Activated CD8-positive, alpha-beta memory T cell treated with anti-CD3 and anti-CD28 coated beads, Interleukin-2, amount 50 U/mL, for 24 hours (primary cell): ENCODE results near the gene SMIM33.
"Not testable (repeated sequence)": the region's sequence is repeated elsewhere in the genome, so short reads cannot be mapped to it uniquely, and the experiment has no call there.

ENCODE experiments used
- DNase-seq: peaks from one replicate; pipeline ENCODE4 v3.0.0-alpha.2; 2020; ENCODE audit errors: extremely low read depth

The SMIM33 gene

DNA sequence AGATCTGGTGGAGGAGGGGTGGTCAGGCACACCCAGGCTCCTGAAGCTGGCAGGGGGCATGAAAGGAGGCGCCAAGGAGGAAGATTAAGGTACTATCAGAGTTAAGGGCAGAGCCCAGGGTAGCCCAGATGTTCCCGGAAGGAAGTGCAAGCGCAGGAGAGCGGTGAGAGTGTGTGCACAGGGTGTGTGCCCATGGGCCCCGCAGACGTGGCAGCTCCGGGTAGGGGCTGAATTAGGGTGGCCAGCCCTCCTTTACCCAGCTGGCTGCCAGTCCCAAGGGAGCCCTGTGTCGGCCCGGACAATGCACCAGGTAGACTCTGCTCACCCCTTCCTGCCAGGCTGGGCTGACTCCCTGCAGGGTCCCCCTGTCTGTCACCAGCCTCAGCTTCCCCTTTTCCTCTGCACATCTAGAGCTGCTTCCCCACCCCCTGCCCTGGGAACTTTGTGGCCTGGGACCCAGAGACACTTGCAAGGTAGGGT is at the start of gene SMIM33:
TSS of gene SMIM33 (plus strand) at position 184 of the 480 bp plus-strand sequence. CDS start at position 302, 118 bp downstream.
- no peak for DNase-seq

DNA sequence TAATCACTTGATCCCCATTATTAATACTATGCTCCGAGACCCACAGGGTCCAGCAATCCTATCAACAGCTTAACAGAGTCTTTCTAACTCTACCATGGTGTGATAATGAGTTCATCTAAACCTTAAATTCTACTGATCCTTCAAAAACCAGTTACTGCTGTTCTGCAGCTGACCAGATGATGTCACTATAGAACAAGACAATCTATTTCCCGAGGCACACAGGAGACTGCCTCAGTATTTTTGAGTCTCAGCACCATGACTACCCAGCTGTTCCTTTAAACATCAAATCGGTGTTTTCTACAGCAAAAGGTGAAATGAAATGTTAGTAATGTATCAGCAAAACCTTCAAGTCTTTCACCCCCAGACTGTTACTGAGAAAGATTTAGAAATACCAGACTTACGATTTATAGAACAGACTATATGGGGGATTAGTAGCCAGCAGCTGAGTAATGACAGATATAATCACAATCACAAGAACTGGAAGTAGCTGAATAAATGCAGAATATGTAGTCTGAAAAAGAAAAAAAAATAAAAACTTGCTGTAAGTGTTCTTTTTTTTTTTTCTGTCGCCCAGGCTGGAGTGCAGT is 48.4 kb upstream of the SMIM33 start:
- no peak for DNase-seq

DNA sequence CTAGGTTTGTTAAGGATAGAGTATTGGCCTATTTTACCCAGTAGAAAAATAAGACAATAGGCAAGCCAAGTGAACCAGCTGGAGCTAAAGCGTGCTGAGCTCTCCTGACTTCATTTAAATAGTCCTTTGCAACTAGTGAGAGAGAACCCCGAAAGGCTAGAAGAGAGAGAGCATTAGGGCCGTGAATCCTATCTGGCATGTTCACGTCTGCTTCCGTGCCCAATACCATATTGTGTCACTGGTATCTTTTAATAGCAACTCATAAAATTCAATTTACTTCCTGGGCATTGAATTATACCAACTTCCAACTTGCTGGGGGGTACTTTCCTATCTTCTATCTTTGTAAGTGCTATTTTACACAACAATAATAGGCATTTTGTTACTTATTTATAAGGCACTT is 45.3 kb upstream of the SMIM33 start:
- DNase-seq: no peak

DNA sequence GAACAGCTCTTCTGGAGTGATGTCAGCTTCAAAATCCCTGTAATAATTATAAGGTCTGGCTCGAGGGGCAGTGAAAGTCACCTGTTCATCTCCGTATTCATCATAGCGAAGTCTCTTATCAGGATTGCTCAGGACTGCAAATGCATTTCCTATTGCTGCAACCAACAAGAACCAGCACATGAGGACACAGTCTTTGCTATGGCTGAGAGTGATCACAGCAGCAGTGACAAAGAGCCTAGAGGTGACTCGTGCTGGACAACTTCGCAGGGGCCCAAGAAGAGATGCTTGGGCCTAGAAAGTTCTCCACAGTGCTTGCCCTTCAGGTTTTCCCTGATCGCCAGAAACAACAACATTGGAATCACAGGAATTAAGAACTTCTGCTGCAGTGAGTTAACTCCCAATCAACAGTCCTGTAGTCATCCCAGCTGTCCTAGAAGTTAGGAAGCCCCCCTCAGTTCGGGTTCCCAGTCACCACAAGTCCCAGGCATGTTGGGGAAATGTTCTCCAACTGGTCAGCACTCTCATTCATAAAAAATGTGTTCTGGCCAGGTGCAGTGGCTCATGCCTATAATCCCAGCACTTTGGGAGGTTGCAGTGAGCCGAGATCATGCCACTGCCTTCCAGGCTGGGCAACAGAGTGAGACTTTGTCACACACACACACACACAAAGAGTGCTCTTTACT is 44.5 kb upstream of the SMIM33 start:
- no peak for DNase-seq

DNA sequence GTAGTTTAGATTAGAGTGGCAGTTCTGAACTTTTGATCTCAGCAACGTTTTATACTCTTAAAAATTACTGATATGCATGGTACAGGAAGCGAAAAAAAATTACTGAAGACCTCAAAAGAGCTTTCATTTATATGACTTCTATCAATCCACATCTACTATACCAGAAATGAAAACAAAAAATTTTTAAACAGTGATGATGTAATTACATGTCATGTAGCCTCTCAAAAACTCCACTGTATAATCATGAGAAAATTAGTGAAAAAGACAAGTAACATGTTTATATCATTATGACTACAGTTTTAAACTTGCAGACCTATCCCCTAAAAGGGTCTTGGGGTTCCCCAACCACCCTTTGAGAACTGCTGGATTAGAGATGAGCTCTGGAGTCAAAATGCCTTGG is 40.8 kb upstream of the SMIM33 start:
- no peak for DNase-seq

DNA sequence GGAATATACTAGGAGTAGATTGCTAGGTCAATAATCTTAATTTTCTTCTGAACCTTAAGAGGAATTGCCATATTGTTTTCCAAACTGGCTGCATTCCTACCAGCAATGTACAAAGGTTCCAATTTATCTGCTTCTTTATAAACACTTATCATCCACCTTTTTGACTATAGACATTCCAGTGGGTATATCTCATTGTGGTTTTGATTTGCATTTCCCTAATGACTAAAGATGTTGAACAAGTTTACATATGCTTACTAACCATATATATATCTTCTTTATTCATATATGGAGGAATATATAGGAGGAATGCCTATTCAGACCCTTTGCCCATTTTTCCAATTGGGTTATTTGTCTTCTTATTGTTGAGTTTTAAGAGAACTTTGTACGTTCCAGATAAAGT is 39.1 kb upstream of the SMIM33 start:
- DNase-seq: no peak

DNA sequence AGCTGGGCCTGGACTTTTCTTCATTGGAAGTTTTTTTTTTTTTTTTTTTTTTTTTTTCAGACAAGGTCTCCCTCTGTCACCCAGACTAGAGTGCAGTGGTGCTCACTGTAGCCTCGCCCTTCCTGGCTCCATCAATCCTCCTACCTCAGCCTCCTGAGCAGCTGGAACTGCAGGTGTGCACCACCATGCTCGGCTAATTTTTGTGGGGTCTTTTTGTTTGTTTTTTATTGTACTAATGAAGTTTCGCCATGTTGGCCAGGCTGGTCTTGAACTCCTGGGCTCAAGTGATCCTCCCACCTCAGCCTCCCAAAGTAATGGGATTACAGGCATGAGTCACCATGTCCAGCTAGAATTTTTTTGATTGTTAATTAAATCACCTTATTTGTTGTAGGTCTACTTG is 35.1 kb upstream of the SMIM33 start:
- no peak for DNase-seq

DNA sequence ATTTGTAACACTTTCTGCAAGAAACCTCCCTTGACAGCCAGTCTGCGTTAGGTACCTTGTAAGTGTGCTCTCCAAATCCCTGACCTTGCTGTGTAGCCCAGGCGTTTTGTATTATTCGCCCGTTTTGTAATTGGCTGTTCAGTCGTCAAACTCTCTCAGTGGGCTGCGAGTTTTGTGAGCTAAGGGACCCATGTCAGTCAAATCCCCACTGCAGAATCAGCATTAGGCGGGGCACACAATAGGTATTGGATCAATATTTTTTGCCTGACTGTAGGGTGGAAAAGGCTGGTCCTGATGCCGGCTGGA is 32.1 kb upstream of the SMIM33 start:
- DNase-seq: no peak

DNA sequence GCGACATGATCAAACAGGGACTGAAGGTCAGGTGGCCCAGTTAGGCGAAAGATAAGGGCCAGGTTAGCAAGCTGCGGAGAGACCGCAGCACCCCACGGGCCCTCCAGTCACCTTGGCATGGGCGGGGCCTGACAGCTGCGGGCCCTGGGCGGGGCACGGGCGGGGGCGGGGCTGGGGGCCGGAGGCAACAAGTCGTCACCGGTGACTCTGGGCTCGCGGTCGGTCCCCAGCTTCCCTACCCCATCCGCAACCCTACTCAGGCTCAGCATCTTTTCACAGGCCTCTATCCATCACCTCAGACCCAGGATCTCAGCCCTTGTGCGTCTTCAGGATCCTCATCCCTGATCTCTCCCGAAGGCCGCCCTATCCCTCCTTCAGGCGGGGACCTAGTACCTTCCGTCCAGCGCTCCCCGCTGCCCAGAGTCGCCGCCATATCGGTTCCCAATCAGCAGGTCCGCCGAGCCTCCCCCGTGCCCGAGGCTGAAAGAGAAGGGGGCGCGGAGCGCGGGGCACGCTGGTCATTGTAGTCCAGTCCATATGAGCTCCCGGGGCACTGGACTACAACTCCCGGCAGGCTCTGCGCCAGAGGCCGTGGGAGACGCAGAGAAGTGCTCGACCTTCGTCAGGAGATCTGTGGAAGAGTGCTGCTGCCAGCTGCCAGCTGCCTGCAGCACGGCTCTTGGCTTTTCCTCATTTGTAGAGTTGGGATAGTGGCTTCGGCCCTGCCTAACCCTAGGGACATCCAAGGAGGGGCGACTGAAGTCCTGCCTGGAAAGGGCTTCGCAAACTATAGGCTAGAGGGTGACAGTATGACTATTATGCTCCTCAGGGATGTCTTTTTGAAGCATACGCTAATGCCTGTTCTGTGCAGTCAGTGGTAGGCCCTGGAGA is 31.5 kb upstream of the SMIM33 start, which contains the start of gene DNAJC18:
TSS of gene DNAJC18 (minus strand) at position 513 of the 891 bp plus-strand sequence. CDS start at position 433, 80 bp downstream.
- DNase-seq: peak; percentile 66

DNA sequence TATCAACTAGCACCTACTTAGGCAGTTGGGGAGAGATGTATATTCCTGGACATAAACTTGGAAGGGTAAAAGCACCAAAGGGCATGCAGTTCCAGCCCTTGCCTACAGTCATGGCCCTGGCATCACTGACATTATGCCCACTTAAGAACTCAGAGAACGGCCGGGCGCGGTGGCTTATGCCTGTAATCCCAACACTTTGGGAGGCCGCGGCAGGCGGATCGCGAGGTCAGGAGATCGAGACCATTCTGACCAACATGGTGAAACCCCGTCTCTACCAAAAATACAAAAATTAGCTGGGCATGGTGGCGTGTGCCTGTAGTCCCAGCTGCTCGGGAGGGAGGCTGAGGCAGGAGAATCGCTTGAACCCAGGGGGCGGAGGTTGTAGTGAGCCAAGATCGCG is 30.4 kb upstream of the SMIM33 start:
- DNase-seq: not testable (repeated sequence)

DNA sequence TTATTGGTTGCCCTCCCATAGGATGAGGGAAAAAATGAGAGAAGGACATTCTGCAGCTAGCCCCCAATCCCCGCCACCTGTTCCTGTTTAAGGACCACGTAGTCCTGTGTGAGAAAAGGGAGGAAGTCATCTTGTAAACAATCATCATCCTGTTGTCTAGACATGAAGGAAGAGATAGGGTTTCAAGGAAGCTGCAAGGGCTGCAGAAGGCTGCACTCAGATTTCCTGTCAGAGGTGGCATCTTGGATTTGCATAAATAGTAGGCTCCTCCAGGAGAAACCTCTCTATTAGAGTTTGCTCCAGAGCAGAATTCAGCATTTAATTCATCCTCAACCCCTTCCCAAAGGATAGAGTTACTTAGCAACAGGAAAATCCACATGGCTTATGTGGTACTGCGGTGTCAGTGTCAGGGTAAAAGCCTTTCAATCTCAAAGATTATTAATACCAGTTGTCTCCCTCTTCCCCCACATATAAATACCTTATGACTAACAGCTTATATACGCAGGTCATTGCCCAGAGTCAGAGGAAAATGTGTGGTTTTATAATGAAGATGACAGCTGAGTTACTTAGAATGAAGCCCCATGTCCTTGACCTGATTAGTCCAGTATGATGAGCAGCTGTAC is 26.9 kb upstream of the SMIM33 start:
- no peak for DNase-seq

DNA sequence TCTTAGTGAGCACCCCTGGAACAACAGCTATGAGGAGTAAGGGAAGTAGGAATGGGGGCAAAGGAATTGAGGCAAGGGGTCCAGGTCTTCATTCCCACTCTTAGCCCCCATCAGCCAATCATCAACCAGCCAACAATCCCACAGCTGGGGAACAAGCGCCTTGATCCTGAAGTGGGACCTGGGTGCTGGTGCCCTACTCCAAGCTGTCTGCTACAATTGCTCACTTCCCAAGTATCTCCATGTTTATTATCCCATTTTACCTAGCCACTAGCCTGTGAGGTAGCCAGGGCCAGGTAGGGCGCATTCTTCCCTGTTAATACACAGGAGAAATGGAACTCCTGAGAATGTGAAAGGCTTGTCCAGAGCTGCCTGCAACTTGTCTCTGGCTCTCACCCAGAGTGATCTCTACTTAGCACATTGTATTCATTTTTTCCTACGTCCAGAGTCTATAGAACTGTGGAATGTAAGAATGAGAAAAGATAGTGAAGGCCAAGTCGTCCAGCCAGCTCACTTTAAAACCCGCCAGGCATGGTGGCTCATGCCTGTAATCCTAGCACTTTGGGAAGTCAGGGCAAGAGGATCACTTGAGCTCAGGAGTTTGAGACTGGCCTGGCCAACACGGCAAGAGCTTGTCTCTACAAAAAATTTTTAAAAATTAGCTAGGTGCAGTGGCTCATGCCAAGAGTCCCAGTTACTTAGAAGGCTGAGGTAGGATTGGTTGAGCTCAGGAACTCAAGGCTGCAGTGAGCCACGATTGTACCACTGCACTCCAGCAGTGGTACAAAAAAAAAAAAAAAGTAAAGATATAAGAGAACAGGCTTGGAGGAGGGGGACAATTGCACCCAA is 25.3 kb upstream of the SMIM33 start:
- DNase-seq: no peak

DNA sequence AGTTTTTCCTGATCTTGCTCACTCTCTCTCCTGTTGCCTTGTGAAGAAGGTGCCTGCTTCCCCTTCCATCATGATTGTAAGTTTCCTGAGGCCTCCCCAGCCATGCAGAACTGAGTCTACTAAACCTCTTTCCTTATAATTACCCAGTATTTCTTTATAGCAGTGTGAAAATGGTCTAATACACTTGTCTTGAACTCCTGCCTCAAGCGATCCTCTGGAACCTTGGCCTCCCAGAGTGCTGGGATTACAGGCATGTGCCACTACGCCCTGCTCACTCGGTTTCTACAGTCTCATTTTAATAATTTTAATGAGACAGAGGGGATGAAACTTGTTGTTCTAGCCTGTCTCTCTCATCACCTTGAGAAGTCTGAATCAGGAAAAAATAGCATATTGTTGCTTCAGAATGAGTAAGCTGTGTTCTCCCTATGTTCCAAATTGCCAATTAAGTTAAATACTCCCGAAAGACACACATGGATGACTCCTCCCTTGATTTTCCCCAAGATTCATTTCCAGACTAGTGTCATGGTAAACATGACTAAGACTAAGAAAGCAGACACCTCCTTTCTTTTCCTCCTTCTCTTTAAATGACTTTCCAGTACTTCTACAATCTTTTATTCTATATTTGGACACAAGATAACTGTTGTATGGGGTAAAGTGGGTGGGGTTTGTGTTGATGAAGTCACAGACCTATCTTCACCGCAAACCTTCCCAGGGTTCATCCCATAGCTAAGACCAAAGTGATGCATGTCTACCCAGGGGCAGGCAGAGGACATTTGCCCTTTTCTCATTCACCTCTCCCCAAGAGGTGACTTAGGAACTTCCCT is 23.6 kb upstream of the SMIM33 start:
- DNase-seq: no peak

DNA sequence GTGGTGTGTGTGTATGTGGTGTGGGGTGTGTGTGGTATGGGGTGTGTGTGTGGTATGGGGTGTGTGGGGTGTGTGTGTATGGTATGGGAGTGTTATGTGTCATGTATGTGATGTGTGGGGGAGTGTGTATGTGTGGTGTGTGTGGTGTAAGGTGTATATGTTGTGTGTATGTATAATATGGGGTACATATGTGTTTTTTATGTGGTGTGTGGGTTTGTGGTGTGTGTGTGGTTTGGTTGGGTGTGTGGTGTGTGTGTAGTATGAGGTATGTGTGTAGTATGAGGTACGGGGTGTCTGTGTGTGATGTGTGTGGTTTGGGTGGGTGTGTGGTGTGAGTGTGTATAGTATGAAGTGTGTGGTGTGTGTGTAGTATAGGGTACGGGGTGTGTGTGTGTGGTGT is 19.6 kb upstream of the SMIM33 start:
- DNase-seq: no peak

DNA sequence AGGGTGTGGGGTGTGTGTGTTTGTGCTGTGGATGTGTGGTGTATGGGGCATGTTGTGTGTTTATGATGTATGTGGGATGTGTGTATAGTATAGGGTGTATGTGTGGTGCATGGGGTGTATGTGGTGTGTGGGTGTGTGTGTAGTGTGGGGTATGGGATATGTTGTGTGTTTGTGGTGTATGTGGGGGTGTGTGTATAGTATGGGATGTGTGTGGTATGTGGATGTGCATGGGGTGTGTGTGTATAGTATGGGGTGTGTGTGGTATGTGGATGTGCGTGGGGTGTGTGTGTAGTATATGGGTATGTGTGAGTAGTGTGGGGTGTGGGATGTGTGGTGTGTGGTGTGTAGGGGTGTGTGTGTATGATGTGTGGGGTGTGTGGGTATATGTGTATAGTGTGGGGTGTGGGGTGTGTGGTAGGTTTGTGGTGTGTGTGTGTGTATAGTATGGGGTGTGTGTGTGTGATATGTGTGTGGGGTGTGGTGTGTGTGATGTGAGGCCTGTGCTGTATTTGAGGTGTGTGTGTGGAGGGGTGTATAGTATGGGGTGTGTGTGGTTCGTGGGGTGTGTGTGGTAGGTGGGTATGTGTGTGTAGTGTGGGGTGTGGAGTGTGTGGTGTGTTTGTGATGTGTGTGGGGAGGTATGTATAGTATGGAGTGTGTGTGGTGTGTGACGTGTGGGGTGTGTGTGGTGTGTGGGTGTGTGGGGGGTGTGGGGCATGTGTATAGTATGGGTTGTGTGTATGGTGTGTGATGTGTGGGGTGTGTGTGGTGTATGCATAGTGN is 18.7 kb upstream of the SMIM33 start:
- DNase-seq: no peak

DNA sequence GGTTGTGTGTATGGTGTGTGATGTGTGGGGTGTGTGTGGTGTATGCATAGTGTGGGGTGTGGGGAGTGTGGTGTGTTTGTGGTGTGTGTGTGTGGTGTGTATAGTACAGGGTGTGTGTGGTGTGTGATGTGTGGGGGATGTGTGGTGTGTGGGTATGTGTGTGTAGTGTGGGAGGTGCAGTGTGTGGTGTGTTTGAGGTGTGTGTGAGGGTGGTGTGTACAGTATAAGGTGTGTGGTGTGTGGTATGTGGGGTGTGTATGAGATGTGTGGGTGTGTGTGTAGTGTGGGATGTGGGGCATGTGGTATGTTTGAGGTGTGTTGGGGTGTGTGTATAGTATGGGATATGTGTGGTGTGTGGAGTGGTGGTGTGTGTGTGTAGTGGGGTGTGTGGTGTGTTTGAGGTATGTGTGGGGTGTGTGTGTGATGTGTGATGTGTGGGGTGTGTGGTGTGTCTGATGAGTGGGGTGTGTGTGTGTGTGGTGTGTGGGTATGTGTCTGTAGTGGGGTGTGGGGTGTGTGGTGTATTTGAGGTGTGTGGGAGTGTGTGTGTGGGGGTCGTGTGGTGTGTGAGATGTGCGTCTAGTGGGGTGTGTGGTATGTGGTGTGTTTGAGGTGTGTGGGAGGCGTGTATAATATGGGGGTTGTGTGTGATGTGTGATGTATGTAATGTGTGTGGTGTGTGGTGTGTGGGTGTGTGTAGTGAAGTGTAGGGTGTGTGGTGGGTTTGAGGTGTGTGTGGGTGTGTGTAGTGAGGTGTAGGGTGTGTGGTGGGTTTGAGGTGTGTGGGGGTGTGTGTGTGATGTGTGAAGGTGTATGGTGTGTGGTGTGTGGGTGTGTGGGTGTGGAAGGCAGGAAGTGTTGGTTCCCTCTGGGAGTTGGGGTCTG is 16.9 kb upstream of the SMIM33 start:
- DNase-seq: no peak

DNA sequence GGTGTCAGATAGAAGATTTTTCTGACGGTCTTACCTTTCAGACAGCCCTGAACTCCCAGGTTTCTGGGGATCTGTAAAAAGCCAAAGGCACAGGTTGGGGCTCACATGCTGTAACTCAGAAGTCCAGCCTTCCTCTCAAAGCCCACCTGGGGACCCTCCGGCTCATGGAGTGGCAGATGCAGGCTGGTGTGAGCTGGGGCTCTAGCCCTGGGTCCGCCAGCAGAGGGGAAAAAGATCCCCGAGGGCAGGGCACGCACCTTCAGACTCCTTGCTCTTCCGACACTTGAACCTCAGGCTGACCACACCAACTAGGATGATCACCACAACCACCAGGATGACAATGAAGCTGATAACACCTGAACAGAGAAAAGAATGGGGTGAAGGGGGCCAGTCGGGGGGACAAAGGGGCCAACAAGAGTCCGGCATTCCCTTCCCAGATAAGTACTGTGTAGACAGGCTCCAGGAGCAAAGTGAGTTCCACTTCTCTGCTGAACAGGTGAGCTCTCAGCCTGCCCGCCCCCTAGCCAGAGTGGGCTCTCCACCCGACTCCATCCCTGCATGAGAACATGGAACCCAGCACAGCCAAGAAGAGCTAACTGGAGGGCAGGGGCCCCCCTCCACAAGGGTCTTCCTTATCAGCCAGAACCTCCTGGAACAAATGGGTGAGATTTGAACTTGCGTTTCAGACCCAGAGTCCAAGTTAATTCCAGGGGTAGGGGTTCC is 16.1 kb upstream of the SMIM33 start:
- DNase-seq: no peak

DNA sequence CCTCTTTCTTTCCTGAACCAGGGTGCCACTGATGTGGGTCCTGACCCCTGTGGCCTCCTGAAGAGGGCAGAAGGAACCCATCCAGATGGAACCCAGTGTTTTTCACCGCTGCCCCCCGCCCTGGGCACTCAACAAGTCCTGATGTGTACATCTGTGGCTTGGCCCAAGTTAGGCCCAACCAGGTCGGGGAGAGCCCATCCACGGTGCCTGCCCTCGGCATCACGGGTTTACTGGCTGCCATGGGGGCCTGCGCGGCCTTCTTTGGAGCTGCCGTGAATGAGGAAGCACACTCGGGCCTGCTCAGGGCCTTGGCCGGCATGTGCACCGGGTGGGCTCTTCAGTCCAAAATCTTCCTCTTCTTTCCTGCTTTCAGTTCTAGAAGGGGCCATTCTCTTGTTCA is 14.0 kb upstream of the SMIM33 start:
- DNase-seq: no peak
